ENCODE data around the gene MICAL1.
A peak's percentile ranks its signal among the peaks of the same experiment; 100 is the strongest.

Gene MICAL1

GRCh38 chr6:109449795-109450673 lies 5.5 kb downstream of the MICAL1 start:
- no peak for DNase-seq (ENCODE audit: low read depth)
- H3K4me3 ChIP-seq (ENCODE audit: low read depth, low read length), result no peak overlapping the region
- TF ChIP-seq, protein P1, sequence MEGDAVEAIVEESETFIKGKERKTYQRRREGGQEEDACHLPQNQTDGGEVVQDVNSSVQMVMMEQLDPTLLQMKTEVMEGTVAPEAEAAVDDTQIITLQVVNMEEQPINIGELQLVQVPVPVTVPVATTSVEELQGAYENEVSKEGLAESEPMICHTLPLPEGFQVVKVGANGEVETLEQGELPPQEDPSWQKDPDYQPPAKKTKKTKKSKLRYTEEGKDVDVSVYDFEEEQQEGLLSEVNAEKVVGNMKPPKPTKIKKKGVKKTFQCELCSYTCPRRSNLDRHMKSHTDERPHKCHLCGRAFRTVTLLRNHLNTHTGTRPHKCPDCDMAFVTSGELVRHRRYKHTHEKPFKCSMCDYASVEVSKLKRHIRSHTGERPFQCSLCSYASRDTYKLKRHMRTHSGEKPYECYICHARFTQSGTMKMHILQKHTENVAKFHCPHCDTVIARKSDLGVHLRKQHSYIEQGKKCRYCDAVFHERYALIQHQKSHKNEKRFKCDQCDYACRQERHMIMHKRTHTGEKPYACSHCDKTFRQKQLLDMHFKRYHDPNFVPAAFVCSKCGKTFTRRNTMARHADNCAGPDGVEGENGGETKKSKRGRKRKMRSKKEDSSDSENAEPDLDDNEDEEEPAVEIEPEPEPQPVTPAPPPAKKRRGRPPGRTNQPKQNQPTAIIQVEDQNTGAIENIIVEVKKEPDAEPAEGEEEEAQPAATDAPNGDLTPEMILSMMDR (IDR thresholded peaks at IDR 0.05; ENCODE audit: low read depth, low read length), result no peak
- TF ChIP-seq, protein P2, sequence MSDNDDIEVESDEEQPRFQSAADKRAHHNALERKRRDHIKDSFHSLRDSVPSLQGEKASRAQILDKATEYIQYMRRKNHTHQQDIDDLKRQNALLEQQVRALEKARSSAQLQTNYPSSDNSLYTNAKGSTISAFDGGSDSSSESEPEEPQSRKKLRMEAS (IDR thresholded peaks at IDR 0.05; ENCODE audit: low read depth, low read length), result no peak
- no peak for TF ChIP-seq MYC (IDR thresholded peaks at IDR 0.05; ENCODE audit: low read depth, low read length)
- TF ChIP-seq POLR2A (IDR thresholded peaks at IDR 0.05; ENCODE audit: extremely low read depth, insufficient read length), result no peak

DNA sequence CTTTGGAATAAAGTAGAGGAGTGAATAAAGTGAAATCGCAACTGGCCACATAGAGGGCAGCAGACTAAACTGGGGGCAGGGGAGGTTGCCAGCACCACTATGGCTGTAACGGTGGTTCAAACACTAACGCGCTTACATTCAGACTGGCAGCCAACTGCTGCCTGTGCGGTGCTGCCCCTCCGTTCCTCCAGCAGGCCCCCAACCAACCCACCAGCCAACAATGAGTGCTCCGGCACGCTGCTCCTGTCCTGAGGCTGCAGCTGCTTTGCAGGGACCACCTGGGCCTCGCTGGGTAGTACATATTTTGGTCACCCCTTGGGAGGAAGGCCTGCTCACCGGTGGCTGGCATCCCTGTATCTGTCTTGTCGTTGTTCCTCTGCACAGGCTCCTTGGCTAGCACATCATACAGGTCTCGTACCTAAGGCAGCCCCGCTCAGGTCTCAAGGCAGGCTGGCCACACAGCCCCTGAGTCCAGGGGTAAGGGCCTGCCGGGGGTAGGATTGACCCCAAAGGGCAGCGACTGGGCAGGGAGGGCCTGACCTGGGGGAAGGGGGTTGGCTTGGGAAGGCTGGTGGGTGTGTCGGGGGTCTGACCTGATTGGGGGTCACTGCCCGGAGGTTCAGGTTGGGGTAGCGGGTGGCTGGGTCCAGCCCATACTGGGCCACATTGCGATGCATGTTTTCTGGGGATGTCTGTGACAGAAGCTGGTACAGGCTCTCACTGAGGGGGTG lies 6.3 kb downstream of the MICAL1 start:
- DNase-seq (ENCODE audit: low read depth), result no peak
- no peak overlapping the region for H3K4me3 ChIP-seq (ENCODE audit: low read depth, low read length)
- no peak for TF ChIP-seq POLR2A (IDR thresholded peaks at IDR 0.05; ENCODE audit: extremely low read depth, insufficient read length)
- no peak for TF ChIP-seq MYC (IDR thresholded peaks at IDR 0.05; ENCODE audit: low read depth, low read length)
- TF ChIP-seq, protein P2 (IDR thresholded peaks at IDR 0.05; ENCODE audit: low read depth, low read length), result no peak

- no peak overlapping the region for H3K4me3 ChIP-seq (ENCODE audit: low read depth, low read length)
- DNase-seq (ENCODE audit: low read depth), result no peak
- TF ChIP-seq, protein P2 (IDR thresholded peaks at IDR 0.05; ENCODE audit: low read depth, low read length), result no peak
- TF ChIP-seq, protein P1 (IDR thresholded peaks at IDR 0.05; ENCODE audit: low read depth, low read length), result no peak
- TF ChIP-seq POLR2A (IDR thresholded peaks at IDR 0.05; ENCODE audit: extremely low read depth, insufficient read length) (no peak), MYC (IDR thresholded peaks at IDR 0.05; ENCODE audit: low read depth, low read length) (no peak)
Observed at GRCh38 chr6:109448615-109449014, 7.0 kb downstream of the MICAL1 start.

GRCh38 chr6:109447878-109448555 lies 7.6 kb downstream of the MICAL1 start:
- TF ChIP-seq, protein P2 (IDR thresholded peaks at IDR 0.05; ENCODE audit: low read depth, low read length), result no peak
- TF ChIP-seq POLR2A (IDR thresholded peaks at IDR 0.05; ENCODE audit: extremely low read depth, insufficient read length), result peak; percentile 10
- DNase-seq (ENCODE audit: low read depth), result peak; percentile 56
- no peak overlapping the region for H3K4me3 ChIP-seq (ENCODE audit: low read depth, low read length)

DNA sequence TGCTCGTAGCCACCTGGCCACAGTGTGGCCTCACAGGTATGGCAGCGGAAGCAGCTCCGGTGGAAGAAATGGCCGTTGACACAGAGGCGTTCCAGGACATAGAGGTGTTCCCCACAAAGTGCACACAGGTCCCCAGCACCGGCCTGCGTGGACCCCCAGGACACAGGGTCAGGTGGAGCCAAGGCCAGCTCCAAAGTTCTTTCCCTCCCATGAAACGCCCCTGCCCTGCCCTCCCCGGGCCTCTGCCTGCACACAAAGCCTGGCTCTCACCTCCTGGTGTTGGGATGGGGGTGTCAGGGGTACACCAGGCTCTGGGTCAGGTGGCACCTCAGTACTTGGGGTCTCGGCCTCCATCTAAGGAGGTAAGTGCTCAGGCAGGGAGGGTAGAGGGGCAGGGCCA lies 8.5 kb downstream of the MICAL1 start:
- no peak overlapping the region for H3K4me3 ChIP-seq (ENCODE audit: low read depth, low read length)
- DNase-seq (ENCODE audit: low read depth), result no peak
- TF ChIP-seq POLR2A (IDR thresholded peaks at IDR 0.05; ENCODE audit: extremely low read depth, insufficient read length) (no peak), MYC (IDR thresholded peaks at IDR 0.05; ENCODE audit: low read depth, low read length) (no peak)
- TF ChIP-seq, protein P1 (IDR thresholded peaks at IDR 0.05; ENCODE audit: low read depth, low read length), result no peak

GRCh38 chr6:109446541-109446940 lies 9.0 kb downstream of the MICAL1 start:
- no peak overlapping the region for H3K4me3 ChIP-seq (ENCODE audit: low read depth, low read length)
- TF ChIP-seq, protein P1 (IDR thresholded peaks at IDR 0.05; ENCODE audit: low read depth, low read length), result no peak
- TF ChIP-seq POLR2A (IDR thresholded peaks at IDR 0.05; ENCODE audit: extremely low read depth, insufficient read length), result no peak
- TF ChIP-seq MYC (IDR thresholded peaks at IDR 0.05; ENCODE audit: low read depth, low read length), result no peak
- TF ChIP-seq, protein P2 (IDR thresholded peaks at IDR 0.05; ENCODE audit: low read depth, low read length), result no peak
- no peak for DNase-seq (ENCODE audit: low read depth)
